ENCODE results near the gene LTO1.
"Not testable (repeated sequence)": the region's sequence is repeated elsewhere in the genome, so short reads cannot be mapped to it uniquely, and the experiment has no call there.

Gene LTO1

DNA sequence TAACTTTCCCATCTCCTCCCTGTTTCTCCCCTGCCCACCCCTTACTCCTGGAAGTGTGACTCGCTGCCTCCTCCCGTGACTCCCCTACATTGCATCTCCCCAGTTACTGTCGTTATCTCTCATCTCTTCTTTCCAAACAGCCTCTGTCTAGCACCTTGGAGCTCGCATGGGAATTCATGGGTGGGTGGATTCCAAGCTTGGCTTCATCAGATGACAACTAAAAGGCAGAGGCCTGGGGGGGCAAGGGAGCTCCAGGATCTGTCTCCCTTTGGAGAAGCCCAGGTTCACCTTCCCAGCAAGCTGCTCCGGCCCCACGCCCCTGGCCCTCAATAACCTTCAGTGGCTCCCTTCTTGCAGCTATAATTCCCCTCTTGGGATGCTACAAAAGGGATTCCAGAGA is 41.1 kb downstream of the LTO1 start:
- no peak for DNase-seq
- no peak for ATAC-seq
- Mint-ChIP-seq H3K27me3 (peaks cover 43% of the 10 kb centered on the region), H3K36me3 (ENCODE audit: low read depth) (no peaks in the 10 kb centered on the region), H3K27ac (no peak overlapping the region), H3K4me3 (no peak overlapping the region), H3K9me3 (peaks cover 5% of the 10 kb centered on the region), H3K4me1 (peaks cover 17% of the 10 kb centered on the region)

DNA sequence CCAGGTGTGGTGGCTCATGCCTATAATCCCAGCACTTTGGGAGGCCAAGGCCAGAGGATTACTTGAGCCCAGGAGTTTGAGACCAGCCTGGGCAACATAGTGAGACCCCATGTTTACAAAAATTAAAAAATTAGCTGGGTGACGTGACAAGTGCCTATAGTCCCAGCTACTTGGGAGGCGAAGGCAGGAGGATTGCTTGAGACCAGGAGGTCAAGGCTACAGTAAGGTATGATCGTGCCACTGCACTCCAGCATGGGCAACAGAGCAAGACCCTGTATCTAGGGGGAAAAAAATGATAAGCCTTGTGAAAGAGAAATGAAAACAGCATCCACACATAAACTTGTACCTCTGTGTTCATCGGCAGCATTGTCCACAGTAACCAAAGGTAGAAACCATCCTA is 42.3 kb downstream of the LTO1 start:
- Mint-ChIP-seq H3K27me3 (peaks cover 38% of the 10 kb centered on the region), H3K36me3 (ENCODE audit: low read depth) (no peaks in the 10 kb centered on the region), H3K9me3 (peaks cover 5% of the 10 kb centered on the region), H3K4me1 (peaks cover 11% of the 10 kb centered on the region), H3K27ac (no peak overlapping the region), H3K4me3 (no peak overlapping the region)
- ATAC-seq (no peak), DNase-seq (no peak)

DNA sequence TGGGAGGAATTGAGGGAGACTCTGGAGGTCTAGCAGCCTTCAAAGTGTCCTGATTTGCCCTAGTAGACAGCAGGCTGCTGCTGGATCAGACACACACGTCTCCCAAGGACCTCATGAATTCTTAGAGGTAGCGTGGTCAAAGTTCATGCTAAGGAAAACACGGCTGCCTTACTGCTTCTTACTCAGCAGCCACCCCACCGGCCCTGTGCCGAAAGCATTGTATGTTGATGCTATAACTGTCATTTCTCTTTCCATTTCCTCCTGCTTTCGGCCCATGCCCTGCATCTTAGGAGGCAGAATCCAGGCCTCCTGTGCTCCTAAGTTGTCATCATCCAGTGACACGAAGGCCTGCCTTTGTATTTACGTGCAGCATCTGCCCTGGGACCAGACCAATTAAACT is 44.7 kb downstream of the LTO1 start:
- H3K36me3 Mint-ChIP-seq (ENCODE audit: low read depth), result no peaks in the 10 kb centered on the region
- peaks cover 35% of the 10 kb centered on the region for H3K27me3 Mint-ChIP-seq

DNA sequence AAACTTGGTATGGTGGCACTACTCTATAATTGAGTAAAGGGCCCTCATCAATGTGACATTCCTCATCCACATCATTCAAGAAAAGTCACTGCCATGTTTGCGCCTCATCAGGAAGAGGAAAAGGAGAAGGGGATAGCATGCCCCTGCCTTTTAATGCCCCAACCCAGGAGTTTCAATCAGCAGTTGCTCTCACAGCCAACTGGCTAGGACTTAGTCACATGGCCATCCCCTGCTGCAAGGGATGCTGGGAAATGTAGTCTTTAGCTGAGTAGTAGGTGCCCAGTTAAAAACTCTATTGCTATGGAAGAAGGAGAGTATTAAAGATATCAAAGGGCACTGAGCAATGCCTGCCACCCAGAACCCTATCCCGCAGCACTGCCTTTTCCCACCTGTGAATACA is 45.1 kb downstream of the LTO1 start:
- ATAC-seq (no peak), DNase-seq (no peak)
- Mint-ChIP-seq H3K27me3 (peaks cover 35% of the 10 kb centered on the region), H3K9me3 (peaks cover 5% of the 10 kb centered on the region), H3K4me1 (no peaks in the 10 kb centered on the region), H3K27ac (no peak overlapping the region), H3K4me3 (no peak overlapping the region), H3K36me3 (ENCODE audit: low read depth) (no peaks in the 10 kb centered on the region)

More for the DNA sequence above, 44.7 kb downstream of the LTO1 start:
- Mint-ChIP-seq H3K4me1 (no peaks in the 10 kb centered on the region), H3K4me3 (no peak overlapping the region), H3K27ac (no peak overlapping the region), H3K9me3 (peaks cover 5% of the 10 kb centered on the region)
- DNase-seq, result no peak
- no peak for ATAC-seq

DNA sequence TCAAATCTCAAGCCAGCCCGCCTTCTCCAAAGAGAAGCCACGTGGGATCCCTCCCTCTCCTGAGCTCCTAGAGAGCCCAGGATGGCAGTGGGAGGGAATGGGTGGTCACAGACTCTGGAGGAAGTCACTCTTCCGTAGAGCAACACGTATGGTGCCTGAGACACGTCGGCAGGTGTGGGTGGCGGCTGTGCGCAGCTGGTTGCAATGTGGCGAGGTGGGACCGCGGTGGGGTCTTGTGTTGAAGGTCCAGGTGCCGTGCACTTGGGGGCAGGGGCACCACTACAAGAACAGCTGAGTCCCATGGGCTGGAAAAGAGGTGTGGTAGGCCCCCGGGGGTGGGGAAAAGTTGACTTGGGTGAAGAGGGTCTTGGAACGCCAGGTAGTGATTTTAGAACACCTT is 47.6 kb downstream of the LTO1 start:
- Mint-ChIP-seq H3K36me3 (ENCODE audit: low read depth) (no peaks in the 10 kb centered on the region), H3K9me3 (peaks cover 5% of the 10 kb centered on the region), H3K4me1 (no peaks in the 10 kb centered on the region), H3K27ac (no peak overlapping the region), H3K27me3 (peaks cover 36% of the 10 kb centered on the region), H3K4me3 (no peak overlapping the region)
- ATAC-seq (no peak), DNase-seq (no peak)

DNA sequence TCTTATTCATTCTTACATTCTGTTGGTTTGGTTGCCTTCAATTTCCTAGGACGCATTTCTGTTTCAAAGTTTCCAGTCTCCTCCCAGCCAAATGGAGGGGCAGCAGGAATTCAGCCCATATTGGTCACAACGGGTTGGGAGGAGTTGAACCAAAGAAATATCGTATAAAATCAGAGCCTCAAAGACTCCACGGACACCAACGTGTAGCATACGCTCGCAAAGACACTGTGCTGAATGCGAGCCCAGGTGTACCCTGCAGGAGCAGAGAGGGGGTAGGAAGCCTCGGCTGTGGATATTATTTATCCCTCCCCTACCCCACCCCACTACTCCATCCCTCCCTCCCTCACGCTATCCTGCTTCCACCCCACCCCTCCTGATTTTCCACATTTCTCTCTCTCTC is 49.7 kb downstream of the LTO1 start:
- DNase-seq (no peak), ATAC-seq (no peak)
- Mint-ChIP-seq H3K36me3 (ENCODE audit: low read depth) (no peaks in the 10 kb centered on the region), H3K9me3 (peaks cover 5% of the 10 kb centered on the region), H3K27me3 (peaks cover 33% of the 10 kb centered on the region), H3K4me1 (no peaks in the 10 kb centered on the region), H3K4me3 (no peak overlapping the region), H3K27ac (no peak overlapping the region)

DNA sequence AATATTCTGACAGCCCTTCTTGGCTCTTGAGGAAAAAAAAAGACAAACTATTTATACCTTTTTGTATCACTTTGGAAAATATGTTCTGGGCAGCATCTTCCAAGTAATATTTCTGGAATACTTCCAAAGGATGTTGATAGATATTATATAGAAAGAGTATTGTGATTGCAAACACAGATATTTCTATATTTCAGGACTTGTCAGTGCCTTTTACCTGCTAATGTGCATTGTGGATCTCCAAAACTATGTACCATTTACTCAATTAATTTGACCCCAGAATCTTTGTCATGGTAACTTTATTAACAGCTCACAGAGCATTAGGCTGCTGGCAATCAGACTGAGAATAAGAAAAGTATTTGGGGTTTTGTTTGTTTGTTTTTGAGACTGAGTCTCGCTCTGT is 50.9 kb downstream of the LTO1 start:
- no peak for DNase-seq
- no peaks in the 10 kb centered on the region for H3K36me3 Mint-ChIP-seq (ENCODE audit: low read depth)
- H3K27ac Mint-ChIP-seq, result no peak overlapping the region
- no peaks in the 10 kb centered on the region for H3K9me3 Mint-ChIP-seq
- no peak overlapping the region for H3K4me3 Mint-ChIP-seq
- H3K4me1 Mint-ChIP-seq, result no peaks in the 10 kb centered on the region
- ATAC-seq, result no peak
- H3K27me3 Mint-ChIP-seq, result peaks cover 37% of the 10 kb centered on the region

DNA sequence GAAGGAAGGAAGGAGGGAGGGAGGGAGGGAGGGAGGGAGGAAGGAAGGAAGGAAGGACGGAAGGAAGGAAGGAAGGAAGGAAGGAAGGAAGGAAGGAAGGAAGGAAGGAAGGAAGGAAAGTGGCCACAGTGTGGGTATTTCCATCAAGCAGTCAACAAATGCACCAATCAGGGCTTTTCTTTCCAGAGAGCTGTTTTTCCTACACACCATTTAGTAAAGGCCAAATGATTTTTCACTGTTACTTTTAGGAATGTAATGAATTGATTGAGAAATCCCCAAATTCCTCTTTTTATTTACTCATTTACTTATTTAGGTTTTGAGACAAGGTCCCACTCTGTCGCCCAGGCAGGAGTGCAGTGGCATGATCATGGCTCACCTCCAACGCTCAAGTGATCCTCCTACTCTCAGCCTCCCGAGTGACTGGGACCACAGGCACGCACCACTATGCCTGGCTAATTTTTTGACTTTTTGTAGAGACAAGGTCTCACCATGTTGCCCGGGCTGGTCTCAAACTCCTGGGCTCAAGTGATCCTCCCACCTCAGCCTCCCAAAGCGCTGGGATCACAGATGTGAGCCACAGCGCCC is 53.0 kb downstream of the LTO1 start:
- not testable (repeated sequence) for ATAC-seq; H3K36me3 Mint-ChIP-seq (ENCODE audit: low read depth); H3K9me3 Mint-ChIP-seq; H3K4me1 Mint-ChIP-seq; H3K4me3 Mint-ChIP-seq; H3K27ac Mint-ChIP-seq; DNase-seq
- peaks cover 52% of the 10 kb centered on the region for H3K27me3 Mint-ChIP-seq

DNA sequence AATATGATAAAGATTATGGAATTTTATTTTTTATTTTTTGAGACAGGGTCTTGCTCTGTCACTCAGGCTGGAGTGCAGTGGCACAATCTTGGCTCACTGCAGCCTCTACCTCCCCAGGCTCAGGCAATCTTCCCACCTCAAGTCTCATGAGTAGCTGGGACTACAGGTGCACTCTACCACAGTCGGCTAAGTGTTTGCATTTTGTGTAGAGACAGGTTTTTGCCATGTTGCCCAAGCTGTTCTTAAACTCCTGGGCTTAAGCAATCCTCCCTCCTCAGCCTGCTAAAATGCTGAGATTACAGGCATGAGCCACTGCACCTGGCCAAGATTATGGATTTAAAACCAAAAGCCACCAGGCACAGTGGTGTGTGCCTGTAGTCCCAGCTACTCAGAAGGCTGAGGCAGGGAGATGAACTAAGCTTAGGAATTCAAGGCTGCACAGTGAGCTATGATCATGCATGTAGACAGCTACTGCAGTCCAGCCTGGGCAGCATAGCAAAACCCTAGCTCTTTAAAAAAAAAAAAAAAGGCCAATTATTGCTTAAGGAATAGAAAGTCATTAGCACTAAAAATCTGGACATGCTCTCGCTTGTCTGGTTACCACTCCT is 54.4 kb downstream of the LTO1 start:
- H3K36me3 Mint-ChIP-seq (ENCODE audit: low read depth), result no peaks in the 10 kb centered on the region
- no peak for ATAC-seq

DNA sequence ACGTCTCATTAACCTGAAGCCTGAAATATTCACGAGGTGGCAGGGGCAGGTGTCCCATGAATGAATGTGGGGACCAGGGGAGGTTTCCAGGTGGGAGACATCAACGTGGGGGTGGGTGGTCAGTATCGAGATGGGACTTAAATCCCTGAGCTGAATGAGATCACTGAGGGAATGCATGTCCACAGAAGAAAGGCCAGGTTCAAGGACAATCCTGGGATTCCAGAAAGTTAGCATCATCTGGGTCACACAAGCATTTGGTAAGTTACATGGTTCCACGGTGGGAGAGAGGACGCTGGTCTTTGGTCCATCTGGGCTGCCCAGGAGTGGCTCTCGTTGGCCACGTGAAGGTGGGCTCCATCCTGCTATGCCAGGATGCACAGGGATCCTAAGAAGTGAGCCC is 56.9 kb downstream of the LTO1 start:
- Mint-ChIP-seq H3K4me1 (no peaks in the 10 kb centered on the region), H3K27me3 (peaks cover 32% of the 10 kb centered on the region), H3K36me3 (ENCODE audit: low read depth) (no peaks in the 10 kb centered on the region), H3K9me3 (no peaks in the 10 kb centered on the region), H3K27ac (no peak overlapping the region), H3K4me3 (no peak overlapping the region)
- ATAC-seq (no peak), DNase-seq (no peak)

More for the DNA sequence above, 54.4 kb downstream of the LTO1 start:
- H3K4me1 Mint-ChIP-seq, result no peaks in the 10 kb centered on the region
- peaks cover 41% of the 10 kb centered on the region for H3K27me3 Mint-ChIP-seq
- H3K9me3 Mint-ChIP-seq, result no peaks in the 10 kb centered on the region
- DNase-seq, result no peak
- no peak overlapping the region for H3K4me3 Mint-ChIP-seq
- no peak overlapping the region for H3K27ac Mint-ChIP-seq

DNA sequence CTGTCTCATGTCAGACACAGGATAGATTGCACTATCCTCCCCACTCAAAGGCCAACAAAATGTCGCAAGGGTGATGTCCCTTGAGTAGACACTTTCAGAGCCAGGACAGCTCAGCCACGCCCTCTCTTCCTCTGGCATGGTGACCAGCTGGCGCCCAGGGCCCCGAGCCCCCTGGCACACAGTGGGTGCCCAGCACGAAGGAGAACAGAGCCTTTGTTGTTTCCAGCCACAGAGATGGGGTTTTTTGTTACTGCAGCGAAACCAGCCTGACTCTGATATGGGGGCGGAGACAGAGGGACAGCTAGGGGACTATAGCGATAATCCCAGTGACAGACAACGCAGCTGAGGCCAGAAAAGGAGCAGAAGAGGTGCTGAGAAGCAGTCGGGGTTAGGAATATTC is 57.5 kb downstream of the LTO1 start:
- Mint-ChIP-seq H3K9me3 (no peaks in the 10 kb centered on the region), H3K4me3 (no peak overlapping the region), H3K27me3 (peaks cover 31% of the 10 kb centered on the region), H3K36me3 (ENCODE audit: low read depth) (no peaks in the 10 kb centered on the region), H3K4me1 (no peaks in the 10 kb centered on the region), H3K27ac (no peak overlapping the region)
- ATAC-seq (no peak), DNase-seq (no peak)

DNA sequence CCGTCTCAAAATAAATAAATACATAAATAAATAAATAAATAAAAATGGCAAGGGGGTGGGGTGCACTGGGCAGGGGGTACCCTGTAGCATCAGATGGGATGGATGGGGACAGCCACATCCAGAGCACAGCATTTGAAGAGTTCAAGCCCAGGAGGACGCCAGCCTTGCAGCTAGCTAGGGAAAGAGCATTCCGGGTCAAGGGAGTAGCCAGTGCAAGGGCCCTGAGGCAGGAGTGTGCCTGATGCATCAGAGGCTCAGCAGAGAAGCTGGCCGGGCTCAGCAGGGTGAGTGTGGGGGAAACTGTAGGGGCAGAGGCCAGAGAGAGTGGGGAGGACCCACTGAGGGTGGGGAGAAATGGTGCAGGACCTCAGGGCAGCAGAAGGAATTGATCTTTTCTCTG is 57.9 kb downstream of the LTO1 start:
- peaks cover 30% of the 10 kb centered on the region for H3K27me3 Mint-ChIP-seq
- DNase-seq (no peak), ATAC-seq (no peak)
- no peaks in the 10 kb centered on the region for H3K36me3 Mint-ChIP-seq (ENCODE audit: low read depth)
- H3K4me3 Mint-ChIP-seq, result no peak overlapping the region
- no peaks in the 10 kb centered on the region for H3K9me3 Mint-ChIP-seq
- no peak overlapping the region for H3K27ac Mint-ChIP-seq
- no peaks in the 10 kb centered on the region for H3K4me1 Mint-ChIP-seq

All from activated naive CD8-positive, alpha-beta T cell treated with anti-CD3 and anti-CD28 coated beads, Interleukin-2, amount 50 U/mL, for 24 hours (primary cell).